Left renal cortex interstitium (tissue), 4 donors: ENCODE results near the gene ZNF491. TPM values are rescaled to one million over a fixed set of nuclear protein-coding genes. Genes with fewer than 3 reads are reported as not detected.
"Not testable (repeated sequence)": the region's sequence is repeated elsewhere in the genome, so short reads cannot be mapped to it uniquely, and the experiment has no call there.

Experiments used
- DNase-seq, 4 donors: peaks; one replicate each; pipeline ENCODE4 v3.0.0-alpha.2; 2013; ENCODE audit warnings: low read depth in 4 of 4, low spot score in 2 of 4, missing footprints in 1 of 4
- polyA plus RNA-seq, 4 donors: library from polyadenylated mRNA; unstranded; fragments of 120-200 nt; gene quantifications; one replicate each; pipeline ENCODE4 v1.2.1, GENCODE V29; 2013; ENCODE audit not compliant: insufficient read length in 4 of 4

Gene ZNF491
- polyA plus RNA-seq, 4 donors: 3.4 to 5.7 (median 4.4) TPM

DNA sequence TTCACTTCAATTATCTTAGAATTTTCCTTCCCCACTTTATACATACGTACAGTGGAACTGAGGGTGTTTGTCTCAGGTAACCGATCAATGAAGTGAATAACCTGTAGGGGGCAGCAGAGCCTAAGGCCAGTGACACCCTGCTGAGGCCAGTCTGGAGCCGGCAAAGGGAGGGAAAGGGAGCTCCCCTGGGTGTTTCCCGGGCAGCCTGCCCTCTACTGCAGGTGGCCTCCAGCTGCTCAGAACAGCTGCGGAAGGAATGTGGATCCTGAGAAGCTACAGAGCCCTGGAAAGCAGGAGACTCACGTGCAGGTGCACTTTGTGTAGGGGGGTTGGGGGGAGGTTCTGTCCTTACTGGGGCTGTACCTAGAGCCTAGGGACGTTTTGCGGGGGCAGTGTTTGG is 832 bp upstream of the ZNF491 start:
- peak; percentile 67 to 89 (median 77) for DNase-seq

- no peak for DNase-seq
These were observed 8.2 kb downstream of the ZNF491 start for GRCh38 chr19:11806354-11807098.

- DNase-seq: no peak
These were observed 8.7 kb downstream of the ZNF491 start for GRCh38 chr19:11807099-11807380.

DNA sequence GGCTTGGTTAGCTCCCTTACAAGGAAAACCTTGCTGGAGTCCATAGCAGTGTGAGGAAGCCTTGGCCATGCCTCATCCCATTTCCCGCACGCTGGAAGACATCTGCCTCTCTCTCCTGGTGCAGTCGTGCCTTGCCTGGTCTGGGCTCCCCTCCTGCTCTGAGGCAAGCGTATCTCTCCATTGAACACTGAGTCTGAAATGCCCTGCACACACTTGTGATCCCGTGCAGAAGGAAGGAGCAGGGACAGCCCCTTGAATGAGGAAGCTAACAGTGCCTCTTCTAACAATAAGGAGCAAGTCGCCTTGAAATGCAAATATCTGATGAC is 15.3 kb downstream of the ZNF491 start:
- no peak for DNase-seq

DNA sequence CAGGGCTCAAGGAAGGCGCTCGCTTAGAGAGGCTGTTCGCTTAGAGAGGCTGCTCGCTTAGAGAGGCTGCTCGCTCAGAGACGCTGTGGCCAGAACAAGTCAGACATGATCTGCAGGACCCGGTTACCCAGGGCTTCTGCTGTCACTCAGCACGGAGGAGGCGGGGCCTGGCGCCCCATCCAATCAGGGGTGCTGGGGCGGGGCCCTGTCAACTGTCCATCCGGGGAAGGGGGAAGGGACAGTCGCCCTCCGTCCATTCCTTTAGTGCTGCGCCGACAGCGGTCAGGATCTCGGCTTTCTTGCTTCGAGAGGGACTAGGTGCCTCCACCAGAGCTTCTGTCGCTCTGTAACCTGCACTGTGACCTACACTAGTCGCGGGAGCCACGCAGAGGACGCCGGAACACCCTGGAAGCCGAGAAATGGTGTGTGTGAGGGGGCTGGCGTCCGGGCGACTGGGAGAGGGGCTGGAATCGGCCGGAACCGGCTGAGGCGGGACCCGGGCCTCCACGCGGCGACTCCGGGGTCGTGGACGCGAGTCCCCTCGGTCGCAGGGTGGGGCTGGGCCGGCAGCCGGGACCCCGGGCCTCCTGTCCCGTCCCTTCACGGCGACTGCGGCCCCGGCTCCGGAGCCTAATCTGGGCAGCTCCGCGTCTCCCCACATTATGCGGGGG is 15.8 kb downstream of the ZNF491 start, which contains the start of gene ZNF440:
Gene ZNF440, plus strand, starts transcription at position 245 of the 671 bp plus-strand sequence. Its CDS starts 175 bp downstream, at position 420.
- DNase-seq: peak; percentile 85 to 95 (median 89)

GRCh38 chr19:11814700-11815035 is 16.3 kb downstream of the ZNF491 start:
- DNase-seq: peak in 2 of 4 donors; percentile 19 to 21

DNA sequence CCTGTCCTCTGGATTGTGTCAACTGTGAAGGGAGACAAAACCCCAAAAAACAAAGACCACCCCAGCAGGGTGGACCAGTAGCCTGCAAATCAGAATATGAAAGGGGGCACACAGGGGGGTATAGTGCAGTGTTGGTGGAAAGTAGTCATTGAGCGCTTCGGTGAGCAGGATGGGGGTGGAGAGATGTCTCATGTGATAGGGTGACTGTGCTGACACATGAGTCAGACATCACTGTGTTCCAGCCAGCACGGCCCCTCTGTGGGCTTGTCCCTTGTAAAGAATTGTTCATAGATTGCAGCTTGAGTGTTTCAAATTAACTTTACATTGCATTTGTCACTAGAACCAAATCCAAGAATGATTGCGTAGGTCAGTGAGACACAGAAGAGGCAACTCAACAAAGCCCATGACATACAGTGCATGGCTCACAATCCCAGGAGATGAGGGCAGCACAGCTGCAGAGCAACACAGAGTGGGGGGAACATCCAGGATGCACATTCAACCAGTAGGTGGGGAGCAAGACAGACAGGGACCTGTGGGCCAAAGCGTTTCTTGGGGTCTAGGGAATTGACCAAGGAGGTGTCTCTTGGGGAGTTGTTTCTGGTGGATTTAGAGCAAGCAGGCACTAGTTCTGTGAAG is 23.3 kb downstream of the ZNF491 start:
- DNase-seq: no peak

DNA sequence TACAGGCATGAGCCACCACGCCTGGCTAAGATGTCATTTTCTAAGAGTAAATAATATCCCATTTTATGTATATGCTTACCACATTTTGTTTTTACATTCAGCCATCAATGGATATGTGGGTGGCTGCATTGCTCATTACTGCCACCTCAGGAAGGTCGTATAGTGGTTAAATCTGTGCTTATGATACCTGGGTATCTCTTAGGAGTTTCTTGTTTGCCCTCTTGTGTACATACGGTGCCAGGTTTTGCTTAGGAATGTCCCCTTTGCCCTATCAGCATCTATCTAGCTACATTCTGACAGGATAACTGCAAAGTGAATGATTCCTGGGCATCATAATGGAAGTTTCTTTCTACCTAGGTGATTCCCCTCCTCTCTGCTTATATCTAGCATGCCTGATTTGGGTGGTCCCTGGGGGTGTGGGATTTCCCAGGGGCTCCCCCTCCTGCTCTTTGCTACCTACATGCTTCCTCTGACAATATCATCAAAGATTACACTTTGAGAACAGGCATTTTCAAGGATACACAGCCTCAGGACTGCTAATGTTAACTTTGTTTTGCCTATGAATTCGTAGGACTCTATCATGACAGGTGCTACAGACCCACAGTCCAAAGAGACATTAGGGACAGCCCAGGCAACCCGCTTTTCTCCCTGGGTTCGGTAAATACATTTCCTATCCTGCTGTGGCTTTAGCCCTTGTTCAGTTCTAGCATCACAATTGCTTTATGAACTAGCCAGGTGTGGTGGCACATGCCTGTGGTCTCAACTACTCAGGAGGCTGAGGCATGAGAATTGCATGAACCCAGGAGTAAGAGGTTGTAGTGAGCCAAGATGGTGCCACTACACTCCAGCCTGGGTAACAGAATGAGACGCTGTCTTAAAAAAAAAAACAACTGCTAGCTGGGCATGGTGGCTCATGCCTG is 30.9 kb downstream of the ZNF491 start:
- not testable (repeated sequence) for DNase-seq

GRCh38 chr19:11832253-11832912 is 34.1 kb downstream of the ZNF491 start:
- DNase-seq: no peak

DNA sequence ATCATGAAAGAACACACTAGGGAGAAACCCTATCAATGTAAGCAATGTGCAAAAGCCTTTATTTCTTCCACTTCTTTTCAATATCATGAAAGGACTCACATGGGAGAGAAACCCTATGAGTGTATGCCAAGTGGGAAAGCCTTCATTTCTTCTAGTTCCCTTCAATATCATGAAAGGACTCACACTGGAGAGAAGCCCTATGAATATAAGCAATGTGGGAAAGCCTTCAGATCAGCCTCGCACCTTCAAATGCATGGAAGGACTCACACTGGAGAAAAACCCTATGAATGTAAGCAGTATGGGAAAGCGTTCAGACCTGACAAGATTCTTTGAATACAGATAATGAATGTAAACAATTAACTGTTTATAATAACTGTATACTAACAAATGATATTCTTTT is 35.2 kb downstream of the ZNF491 start:
- no peak for DNase-seq

DNA sequence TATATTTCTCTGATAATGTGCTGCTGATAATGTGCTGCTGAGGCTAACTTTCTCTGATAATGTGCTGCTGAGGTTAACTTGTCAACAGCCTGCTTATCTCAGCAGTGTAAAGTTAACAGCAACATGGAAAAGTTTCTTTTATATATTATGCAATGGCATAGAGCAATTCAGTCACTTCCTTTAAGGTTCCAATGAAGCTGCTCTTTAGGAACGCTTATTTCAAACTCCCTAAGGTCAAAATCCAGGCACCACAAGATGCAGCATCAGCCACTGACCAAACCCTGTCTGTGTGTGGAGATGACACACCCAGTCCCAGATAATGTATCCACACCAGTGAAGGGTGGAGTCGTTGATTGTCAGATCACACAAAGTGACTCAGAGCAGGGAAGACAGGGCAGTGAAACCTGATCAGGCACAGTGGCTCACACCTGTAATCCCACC is 37.3 kb downstream of the ZNF491 start:
- DNase-seq: not testable (repeated sequence)

DNA sequence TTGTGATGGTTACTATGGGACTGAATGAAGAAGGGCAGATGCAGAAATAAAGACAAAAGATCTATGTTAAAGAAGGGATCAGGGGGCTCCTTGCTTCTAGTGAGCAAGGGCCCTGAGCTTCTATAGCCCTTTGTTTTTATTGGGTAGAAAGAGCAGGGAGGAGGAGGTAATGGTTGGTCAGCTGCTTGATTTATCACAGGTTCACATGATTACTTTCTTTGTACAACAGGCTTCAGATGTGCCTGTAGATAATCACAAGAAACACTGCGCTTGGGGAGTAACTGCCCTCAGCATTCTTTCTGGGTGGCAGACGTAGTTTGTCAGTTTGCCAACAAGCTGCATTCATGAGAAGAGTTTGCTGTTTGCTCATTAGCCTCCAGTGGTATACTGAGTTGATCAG is 45.4 kb downstream of the ZNF491 start:
- peak in 2 of 4 donors; percentile 11 to 19 for DNase-seq

GRCh38 chr19:11847615-11848014 is 49.3 kb downstream of the ZNF491 start:
- DNase-seq: not testable (repeated sequence)

DNA sequence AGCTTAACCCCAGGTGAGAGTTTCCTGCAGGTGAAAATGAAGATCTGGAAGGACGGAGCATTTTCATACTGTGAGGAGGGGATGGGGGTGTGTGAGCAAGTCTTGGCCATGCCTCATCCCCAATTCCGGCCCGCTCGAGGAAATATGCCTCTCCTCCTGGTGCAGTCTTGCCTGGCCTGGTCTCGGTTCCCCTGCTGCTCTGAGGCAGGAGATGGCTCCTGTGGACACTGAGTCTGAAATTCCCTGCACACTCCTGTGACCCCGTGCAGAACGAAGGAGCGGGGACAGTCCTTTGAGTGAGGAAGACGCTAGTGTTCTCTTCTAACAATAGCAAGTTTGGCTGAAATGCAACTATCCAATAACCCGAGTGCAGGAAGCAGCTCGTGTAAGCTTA is 49.9 kb downstream of the ZNF491 start:
- no peak for DNase-seq

DNA sequence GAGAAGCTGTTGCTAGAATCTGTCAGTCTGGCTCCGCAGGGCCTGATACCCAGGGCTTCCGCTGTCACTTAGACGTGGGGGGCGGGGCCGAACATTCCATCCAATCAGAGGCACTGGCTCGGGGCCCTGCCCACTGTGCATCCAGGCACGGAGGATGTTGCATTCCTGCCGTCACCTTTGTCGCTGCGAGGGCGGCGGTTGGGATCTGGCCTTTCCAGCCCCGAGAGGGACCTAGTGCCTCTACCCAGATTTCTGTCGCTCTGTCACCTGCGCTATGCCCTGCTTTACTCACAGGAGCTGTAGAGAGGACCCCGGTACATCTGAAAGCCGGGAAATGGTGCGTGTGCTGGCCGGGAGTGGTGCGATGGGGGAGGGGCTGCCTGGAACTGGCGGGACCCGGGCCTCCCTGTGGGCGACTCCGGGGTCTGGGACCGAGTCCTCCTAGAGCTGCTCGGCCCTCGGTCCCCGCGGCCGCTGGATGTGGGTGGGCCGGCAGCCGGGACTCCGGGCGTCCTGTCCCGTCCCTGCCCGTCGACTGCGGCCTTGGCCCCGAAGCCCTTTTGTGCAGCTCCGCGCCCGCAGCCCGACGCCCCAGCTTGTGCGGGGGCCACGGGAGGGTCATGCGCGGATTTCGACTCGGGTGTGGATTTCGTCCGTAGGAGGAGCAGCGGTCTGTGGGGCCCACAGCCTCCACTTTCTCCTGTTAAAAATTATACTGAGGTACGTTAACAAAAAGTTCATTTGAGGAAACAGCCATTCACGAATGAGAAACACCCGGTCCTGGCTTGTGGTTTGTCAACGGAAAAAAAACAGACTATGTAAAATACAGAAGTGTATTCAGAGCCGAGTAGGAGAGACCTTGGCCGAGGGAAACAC is 50.5 kb downstream of the ZNF491 start, which contains the start of gene ZNF439:
Gene ZNF439, plus strand, starts transcription at position 133 of the 876 bp plus-strand sequence. Its CDS starts 142 bp downstream, at position 275.
- DNase-seq: peak; percentile 75 to 90 (median 80)

DNA sequence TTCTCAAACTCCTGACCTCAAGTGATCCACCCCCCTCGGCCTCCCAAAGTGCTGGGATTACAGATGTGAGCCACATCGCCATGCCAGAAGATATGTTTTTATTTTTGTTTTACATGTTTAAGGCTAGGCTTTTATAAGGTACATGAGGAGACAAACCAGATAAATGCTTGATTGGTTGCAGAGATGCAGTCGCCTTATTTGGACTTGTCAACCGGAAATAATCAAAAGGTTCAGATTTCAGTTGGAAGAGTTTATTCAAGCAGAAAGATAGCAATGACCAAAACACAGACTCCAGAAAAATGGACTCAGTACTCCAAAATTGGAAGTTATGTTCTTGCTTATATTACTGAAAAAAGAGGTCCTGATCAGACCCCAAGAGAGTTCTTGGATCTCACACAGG is 52.0 kb downstream of the ZNF491 start:
- DNase-seq: not testable (repeated sequence)

GRCh38 chr19:11853358-11853757 is 55.0 kb downstream of the ZNF491 start:
- DNase-seq: no peak

DNA sequence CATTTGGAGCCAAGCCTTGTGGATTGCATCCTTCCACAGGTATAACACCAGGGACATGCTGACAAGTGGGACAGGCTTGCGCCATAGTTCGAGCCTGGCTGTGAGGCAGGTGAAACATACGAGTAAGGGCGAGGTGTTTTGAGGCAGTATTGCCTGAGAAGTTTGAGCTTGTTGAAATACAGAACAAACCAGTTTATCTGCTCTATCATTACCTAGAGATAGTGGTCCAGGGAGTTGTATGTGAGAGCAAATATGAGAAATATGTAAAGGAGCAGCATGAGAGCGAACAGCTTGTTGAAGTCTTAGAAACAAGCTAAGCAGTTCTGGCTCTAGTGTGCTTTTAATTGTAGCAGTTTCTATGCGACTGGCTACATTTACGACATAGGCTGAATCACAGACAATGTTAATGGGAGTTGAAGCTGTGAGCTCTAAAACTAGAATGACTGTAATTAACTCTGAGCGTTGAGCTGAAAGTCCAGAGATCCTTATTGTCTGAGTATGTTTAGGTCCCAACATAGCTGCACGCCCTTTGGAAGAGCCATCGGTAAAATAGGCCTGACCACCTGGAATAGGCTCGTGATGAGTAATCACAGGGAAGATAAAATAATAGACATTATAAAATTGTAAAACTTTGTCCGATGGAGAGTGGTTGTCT is 58.4 kb downstream of the ZNF491 start:
- no peak for DNase-seq
